ENCODE data around the gene CTNNA2. TPM values are rescaled to one million over a fixed set of nuclear protein-coding genes. Genes with fewer than 3 reads are reported as not detected.

CTNNA2 gene
- total RNA-seq, 4 donors from 2014 or later = 0.88 to 14.9 (median 2.3) TPM; not detected in 1

- Histone ChIP-seq H3K9me3 (no peaks in the 10 kb centered on the region), H3K27me3 (no peaks in the 10 kb centered on the region), H3K4me1 (no peaks in the 10 kb centered on the region), H3K4me3 (no peak overlapping the region), H3K36me3 (no peaks in the 10 kb centered on the region), H3K27ac (no peak overlapping the region)
- no peak for TF ChIP-seq POLR2A (IDR thresholded peaks at IDR 0.05)
- no peak for TF ChIP-seq CTCF (IDR thresholded peaks at IDR 0.05)
- intact Hi-C loops (cut with DNase I; ENCODE audit: low total_unique reads) = no loop called here
- no peak for DNase-seq
These were observed 467.3 kb downstream of the CTNNA2 start for GRCh38 chr2:79980116-79980515.

DNA sequence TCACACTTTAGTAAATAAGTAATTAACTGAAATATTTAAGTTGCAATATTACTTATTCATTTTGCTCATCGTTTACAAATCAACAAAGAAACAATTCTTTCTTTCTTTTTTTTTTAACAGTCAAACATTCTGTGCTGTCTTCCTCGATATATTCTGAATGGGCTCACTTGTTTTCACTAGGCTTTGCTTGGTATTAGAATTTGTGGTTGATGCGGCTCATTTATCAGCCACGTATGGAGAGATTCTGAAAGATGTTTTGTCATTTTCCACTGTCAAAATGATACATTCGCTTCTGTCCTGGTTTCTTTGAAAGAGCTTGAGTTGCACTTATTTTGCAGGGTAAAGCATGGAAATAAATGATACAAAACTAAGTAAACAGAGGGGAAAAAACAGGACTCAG, 468.0 kb downstream of the CTNNA2 start:
- no peak for TF ChIP-seq POLR2A (IDR thresholded peaks at IDR 0.05)
- TF ChIP-seq CTCF (IDR thresholded peaks at IDR 0.05) = no peak
- Histone ChIP-seq H3K36me3 (no peaks in the 10 kb centered on the region), H3K4me1 (no peaks in the 10 kb centered on the region), H3K4me3 (no peak overlapping the region), H3K27me3 (no peaks in the 10 kb centered on the region), H3K27ac (no peak overlapping the region), H3K9me3 (no peaks in the 10 kb centered on the region)
- DNase-seq = no peak
- intact Hi-C loops (cut with DNase I; ENCODE audit: low total_unique reads) = no loop called here

DNA sequence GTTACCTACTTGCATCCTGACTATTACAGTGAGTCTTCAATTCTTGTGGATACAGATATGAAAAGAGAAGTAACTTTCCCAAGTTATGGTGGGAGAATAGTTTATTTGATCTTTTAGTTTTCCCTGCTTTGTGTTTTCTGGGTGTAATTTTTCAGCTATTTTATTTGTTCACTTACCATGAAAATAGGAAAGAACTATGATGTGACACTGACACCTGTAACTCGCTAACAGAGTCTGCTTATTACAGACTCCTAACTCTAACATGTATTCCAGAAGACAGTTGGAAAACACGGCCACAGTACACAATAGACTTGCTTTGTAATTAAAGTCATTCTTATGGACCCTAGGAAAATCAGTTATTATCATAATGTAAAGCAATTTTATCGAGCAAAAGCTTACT, 468.5 kb downstream of the CTNNA2 start:
- H3K36me3 ChIP-seq = no peaks in the 10 kb centered on the region
- intact Hi-C loops (cut with DNase I; ENCODE audit: low total_unique reads) = no loop called here
- no peak overlapping the region for H3K4me3 ChIP-seq
- H3K27me3 ChIP-seq = no peaks in the 10 kb centered on the region
- H3K9me3 ChIP-seq = no peaks in the 10 kb centered on the region
- no peak for DNase-seq
- TF ChIP-seq CTCF (IDR thresholded peaks at IDR 0.05) = no peak
- no peak for TF ChIP-seq POLR2A (IDR thresholded peaks at IDR 0.05)
- no peaks in the 10 kb centered on the region for H3K4me1 ChIP-seq
- no peak overlapping the region for H3K27ac ChIP-seq

DNA sequence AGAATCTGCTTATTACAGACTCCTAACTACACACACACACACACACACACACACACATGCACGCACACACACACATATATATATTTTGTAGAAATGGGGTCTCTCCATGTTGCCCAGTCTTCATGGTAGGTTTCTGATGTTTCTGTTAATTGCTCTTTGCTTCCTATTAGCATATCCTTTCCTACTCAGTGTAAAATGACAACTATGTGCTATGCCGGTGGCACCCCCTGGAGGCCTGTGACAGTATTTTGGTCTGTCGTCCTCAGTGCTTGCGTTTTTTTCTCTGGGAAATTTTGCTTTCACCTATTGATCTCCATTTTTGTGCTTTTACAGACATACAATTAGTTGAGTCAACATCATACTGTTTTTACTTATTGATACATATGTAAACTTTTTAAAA, 469.6 kb downstream of the CTNNA2 start:
- H3K27ac ChIP-seq = no peak overlapping the region

DNA sequence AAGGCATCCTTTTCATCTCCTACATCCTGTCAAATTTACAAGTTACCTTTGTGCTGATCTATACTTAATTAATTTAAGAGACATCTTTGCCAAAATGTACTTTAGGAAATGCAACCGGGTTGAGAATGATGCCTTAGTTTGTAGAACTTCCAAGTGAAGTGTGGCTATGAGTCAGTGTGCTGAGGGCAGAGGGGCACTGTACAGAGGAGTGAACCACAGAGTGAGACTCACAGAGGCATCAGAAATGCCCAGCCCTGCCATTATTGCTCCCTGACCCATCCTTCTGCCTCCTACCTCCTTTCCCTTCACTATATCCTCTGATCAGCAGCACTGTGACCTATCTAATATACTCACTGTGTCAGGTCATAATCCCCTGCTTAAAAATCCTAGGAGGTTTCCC, 471.6 kb downstream of the CTNNA2 start:
- intact Hi-C loops (cut with DNase I; ENCODE audit: low total_unique reads) = no loop called here
- no peak for TF ChIP-seq POLR2A (IDR thresholded peaks at IDR 0.05)
- TF ChIP-seq CTCF (IDR thresholded peaks at IDR 0.05) = no peak
- no peaks in the 10 kb centered on the region for H3K9me3 ChIP-seq

More for the DNA sequence above, 469.6 kb downstream of the CTNNA2 start:
- intact Hi-C loops (cut with DNase I; ENCODE audit: low total_unique reads) = no loop called here
- no peaks in the 10 kb centered on the region for H3K4me1 ChIP-seq
- TF ChIP-seq CTCF (IDR thresholded peaks at IDR 0.05) = no peak
- TF ChIP-seq POLR2A (IDR thresholded peaks at IDR 0.05) = no peak
- H3K9me3 ChIP-seq = no peaks in the 10 kb centered on the region
- no peak overlapping the region for H3K4me3 ChIP-seq
- DNase-seq = no peak
- H3K36me3 ChIP-seq = no peaks in the 10 kb centered on the region
- no peaks in the 10 kb centered on the region for H3K27me3 ChIP-seq

More for the DNA sequence above, 471.6 kb downstream of the CTNNA2 start:
- Histone ChIP-seq H3K4me3 (no peak overlapping the region), H3K36me3 (no peaks in the 10 kb centered on the region), H3K27me3 (no peaks in the 10 kb centered on the region), H3K27ac (no peak overlapping the region), H3K4me1 (no peaks in the 10 kb centered on the region)
- DNase-seq = no peak

Data from uterus (tissue), 4 donors.